Prostate gland (tissue), 2 donors: ENCODE data around the gene CAPN15. TPM values are rescaled to one million over a fixed set of nuclear protein-coding genes. Genes with fewer than 3 reads are reported as not detected.

Experiments
- DNase-seq: peaks from one replicate; pipeline ENCODE4 v3.0.0-alpha.2; 2019; ENCODE audit warnings: low spot score
- H3K27ac ChIP-seq, 2 donors: fragments of 200-600 bp; sonication (generic); 2 replicates each; pipeline ENCODE4 v1.5.1; 2017 to 2019
- H3K27me3 ChIP-seq: fragments of 200-600 bp; sonication (generic); replicated peaks from 2 replicates; pipeline ENCODE4 v1.5.1; 2019; ENCODE audit not compliant: insufficient read depth
- H3K36me3 ChIP-seq, 2 donors: fragments of 200-600 bp; sonication (generic); 1 replicate in 1 of 2; 2 replicates in 1 of 2; pipeline versions ENCODE4 v1.5.1 to v1.8.1; 2017 to 2019
- H3K4me1 ChIP-seq: fragments of 200-600 bp; sonication (generic); replicated peaks from 2 replicates; pipeline ENCODE4 v1.5.1; 2019
- H3K4me3 ChIP-seq, 2 donors: fragments of 200-600 bp; sonication (generic); 2 replicates each; pipeline ENCODE4 v1.5.1; 2017 to 2019
- H3K9me3 ChIP-seq: fragments of 200-600 bp; sonication (generic); 2 replicates; pipeline ENCODE4 v1.5.1; 2017
- POLR2A ChIP-seq: fragments of 450-650 bp; IDR thresholded peaks from one replicate; pipeline ENCODE4 v1.6.1; 2016; ENCODE audit warnings: antibody characterized with exemption, mild to moderate bottlenecking
- POLR2AphosphoS5 ChIP-seq: sonication (generic); formaldehyde crosslinking; IDR thresholded peaks from one replicate; pipeline ENCODE4 v1.6.1; 2017; ENCODE audit warnings: antibody characterized with exemption
- WGBS: methylation state at CpG from one replicate; pipeline ENCODE4 v1.1.5; 2018; 5-methylcytosine and 5-hydroxymethylcytosine counted together
- intact Hi-C: fragments of 100-400 bp; cut with DNase I; formaldehyde crosslinking; loops from one replicate; pipeline ENCODE4 v1.14.2; 2022
- total RNA-seq, 2 donors: library from RNA; depleted of rRNA; stranded (reverse); fragments of >200 nt; gene quantifications; one replicate each; pipeline ENCODE4 v1.1.0, GENCODE V29; 2016
- TF ChIP-seq, protein P1 (sequence below), 4 experiments: fragments of 200-600 bp in 2 of 4; fragments of 450-650 bp in 2 of 4; sonication (generic) in 2 of 4; IDR thresholded peaks; 1 replicate in 3 of 4; 2 replicates in 1 of 4; pipeline ENCODE4 v1.5.1; 2016 to 2019; ENCODE audit warnings: antibody characterized with exemption in 4 of 4, mild to moderate bottlenecking in 2 of 4, moderate library complexity in 2 of 4

Gene CAPN15
- total RNA-seq, 2 donors from 2014 or later: 59.7 to 80.7 TPM

DNA sequence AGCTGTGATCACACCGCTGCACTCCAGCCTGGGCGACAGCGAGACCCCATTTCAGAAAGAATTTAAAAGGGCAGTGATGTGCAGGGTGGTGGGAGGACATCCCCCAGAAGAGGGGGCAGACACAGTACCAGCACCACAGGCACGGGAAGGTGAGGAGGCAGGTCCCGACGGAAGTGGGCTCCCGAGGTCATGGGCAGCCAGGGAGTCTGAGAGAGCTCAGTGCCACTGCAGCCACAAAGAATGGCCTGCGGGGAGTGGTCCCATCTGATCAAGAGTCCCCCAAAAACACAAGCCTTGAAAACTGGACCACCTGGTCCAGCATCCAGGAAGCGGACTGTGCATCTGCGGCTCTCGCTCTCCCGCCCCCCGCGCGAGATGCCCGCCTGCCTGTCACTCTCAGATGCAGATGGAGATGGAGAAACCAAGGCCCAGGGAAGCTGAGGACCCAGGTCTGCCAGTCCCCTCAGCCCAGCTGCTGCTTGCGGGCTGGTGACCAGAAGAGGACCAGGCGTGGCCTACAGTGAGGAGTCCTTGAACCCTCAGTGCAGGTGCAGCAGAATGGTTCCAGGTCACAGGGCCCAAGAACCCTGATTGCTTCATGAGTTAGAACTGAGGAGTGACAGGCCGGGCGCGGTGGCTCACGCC, 4.3 kb upstream of the CAPN15 start:
- no peak overlapping the region for H3K4me3 ChIP-seq
- H3K36me3 ChIP-seq: no peaks in the 10 kb centered on the region
- no peaks in the 10 kb centered on the region for H3K9me3 ChIP-seq
- no peaks in the 10 kb centered on the region for H3K27me3 ChIP-seq
- DNase-seq: no peak
- intact Hi-C loops: no loop called here
- 95% methylated on average over 22 of the region's 22 CpGs for WGBS
- no peak overlapping the region for H3K27ac ChIP-seq
- H3K4me1 ChIP-seq: peaks cover 15% of the 10 kb centered on the region
- TF ChIP-seq POLR2A (no peak), POLR2AphosphoS5 (no peak)
- TF ChIP-seq, protein P1, sequence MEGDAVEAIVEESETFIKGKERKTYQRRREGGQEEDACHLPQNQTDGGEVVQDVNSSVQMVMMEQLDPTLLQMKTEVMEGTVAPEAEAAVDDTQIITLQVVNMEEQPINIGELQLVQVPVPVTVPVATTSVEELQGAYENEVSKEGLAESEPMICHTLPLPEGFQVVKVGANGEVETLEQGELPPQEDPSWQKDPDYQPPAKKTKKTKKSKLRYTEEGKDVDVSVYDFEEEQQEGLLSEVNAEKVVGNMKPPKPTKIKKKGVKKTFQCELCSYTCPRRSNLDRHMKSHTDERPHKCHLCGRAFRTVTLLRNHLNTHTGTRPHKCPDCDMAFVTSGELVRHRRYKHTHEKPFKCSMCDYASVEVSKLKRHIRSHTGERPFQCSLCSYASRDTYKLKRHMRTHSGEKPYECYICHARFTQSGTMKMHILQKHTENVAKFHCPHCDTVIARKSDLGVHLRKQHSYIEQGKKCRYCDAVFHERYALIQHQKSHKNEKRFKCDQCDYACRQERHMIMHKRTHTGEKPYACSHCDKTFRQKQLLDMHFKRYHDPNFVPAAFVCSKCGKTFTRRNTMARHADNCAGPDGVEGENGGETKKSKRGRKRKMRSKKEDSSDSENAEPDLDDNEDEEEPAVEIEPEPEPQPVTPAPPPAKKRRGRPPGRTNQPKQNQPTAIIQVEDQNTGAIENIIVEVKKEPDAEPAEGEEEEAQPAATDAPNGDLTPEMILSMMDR (IDR thresholded peaks at IDR 0.05): no peak

DNA sequence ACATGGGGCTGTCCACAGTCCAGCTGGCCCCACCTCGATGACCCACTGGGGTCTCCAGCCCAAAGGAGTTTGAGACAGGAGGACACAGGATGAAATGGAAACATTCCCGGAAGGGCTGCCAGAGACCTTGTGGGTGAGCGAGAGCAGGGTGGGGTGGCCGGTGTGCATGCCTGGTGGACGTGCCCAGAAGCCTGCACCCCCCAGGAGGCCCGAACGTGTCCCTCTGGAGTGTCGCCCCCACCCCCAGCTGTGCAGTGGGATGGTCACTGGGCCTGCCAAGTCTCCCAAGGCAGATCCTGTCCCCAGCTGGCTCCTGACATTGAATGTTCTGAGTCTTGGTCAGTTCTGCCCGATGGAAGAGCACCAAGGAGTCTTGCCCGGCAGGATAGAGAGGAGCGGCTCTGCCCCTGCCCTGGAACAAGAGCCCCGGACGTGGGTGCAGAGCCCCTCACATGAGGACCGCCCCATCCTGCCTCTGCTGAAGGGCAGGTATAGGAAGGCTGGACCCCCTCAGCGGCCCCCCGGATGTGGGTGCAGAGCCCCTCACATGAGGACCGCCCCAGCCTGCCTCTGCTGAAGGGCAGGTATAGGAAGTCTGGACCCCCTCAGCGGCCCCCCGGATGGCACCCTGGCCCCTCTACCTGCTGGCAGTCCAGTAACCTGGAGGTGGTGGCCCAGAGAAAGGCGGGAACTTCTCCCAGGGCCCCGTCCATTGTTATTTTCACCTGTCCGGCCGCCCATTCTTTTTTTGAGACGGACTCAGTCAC, 3.1 kb upstream of the CAPN15 start:
- no peak overlapping the region for H3K4me3 ChIP-seq
- TF ChIP-seq, protein P1 (IDR thresholded peaks at IDR 0.05): no peak
- no peak for TF ChIP-seq POLR2A
- TF ChIP-seq POLR2AphosphoS5: no peak
- H3K9me3 ChIP-seq: no peaks in the 10 kb centered on the region
- no peak for DNase-seq
- peaks cover 22% of the 10 kb centered on the region for H3K4me1 ChIP-seq
- H3K36me3 ChIP-seq: no peaks in the 10 kb centered on the region
- no peaks in the 10 kb centered on the region for H3K27me3 ChIP-seq
- H3K27ac ChIP-seq: no peak overlapping the region
- intact Hi-C loops: no loop called here
- 80% methylated on average over 23 of the region's 24 CpGs for WGBS

DNA sequence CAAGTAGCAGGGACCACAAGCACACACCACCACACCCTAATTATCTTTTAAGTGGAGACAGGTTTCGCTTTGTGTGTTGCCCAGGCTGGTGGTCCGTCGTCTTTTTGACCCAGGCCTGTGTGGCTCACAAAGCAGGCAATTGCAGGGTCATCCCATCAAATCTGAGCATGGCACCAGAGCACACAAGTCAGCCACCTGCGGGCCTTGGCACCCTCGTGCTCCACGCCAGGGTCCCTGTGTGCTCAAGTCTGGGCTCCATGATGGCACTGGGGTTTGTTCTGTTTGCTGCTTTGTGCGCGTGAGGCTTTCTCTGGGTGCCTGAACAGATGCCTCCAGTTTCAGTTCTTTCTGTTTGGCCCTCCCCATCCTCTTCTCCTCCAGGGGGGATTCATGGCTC, 2.4 kb upstream of the CAPN15 start:
- WGBS: 96% methylated on average over 8 of the region's 8 CpGs
- DNase-seq: no peak
- peaks cover 22% of the 10 kb centered on the region for H3K4me1 ChIP-seq

DNA sequence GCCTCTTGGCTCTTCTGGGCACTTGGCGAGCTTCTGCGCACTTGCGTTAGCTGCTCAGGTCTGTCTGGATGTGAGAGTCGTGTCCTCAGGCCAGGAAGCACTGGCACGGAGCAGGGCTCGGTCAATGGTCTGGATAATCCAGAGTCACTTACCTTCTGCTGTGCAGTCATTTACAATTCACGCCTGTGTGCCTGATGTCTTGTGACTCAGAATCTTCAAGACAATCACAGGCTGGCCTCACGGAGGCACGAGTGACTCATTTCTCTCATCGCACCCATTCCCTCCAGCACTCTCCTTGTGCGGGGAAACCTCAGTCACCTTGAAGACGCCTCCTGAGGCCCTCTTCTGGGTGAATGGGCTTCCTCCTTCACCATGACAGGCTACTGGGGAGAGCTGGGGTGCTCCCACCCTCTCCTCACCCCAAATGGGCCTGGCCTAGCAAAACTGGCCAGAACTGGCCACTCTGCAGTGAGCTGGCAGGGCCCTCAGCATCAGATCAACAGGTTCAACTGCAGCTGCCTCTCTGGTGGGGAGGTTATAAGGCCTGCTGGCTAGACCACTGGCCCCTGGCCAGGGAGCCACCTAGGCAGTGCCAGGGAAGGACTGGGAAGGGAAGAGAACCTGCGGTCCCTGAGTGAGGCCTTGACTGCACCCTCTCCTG, 1.9 kb upstream of the CAPN15 start:
- peak overlapping the region in 1 of 2 donors; percentile 66 for H3K4me3 ChIP-seq
- peaks cover 22% of the 10 kb centered on the region for H3K4me1 ChIP-seq
- H3K9me3 ChIP-seq: no peaks in the 10 kb centered on the region
- WGBS: 59% methylated on average over 13 of the region's 13 CpGs
- peak overlapping the region; percentile 26 to 97 for H3K27ac ChIP-seq
- TF ChIP-seq POLR2A (no peak), POLR2AphosphoS5 (no peak)
- TF ChIP-seq, protein P1 (IDR thresholded peaks at IDR 0.05): no peak
- intact Hi-C loops: loop anchor here (2.0 kb wide), 1 partner anchor 101 kb away; the partner anchor contains the start of gene RAB11FIP3
- no peak for DNase-seq
- no peaks in the 10 kb centered on the region for H3K27me3 ChIP-seq
- no peaks in the 10 kb centered on the region for H3K36me3 ChIP-seq

More for the DNA sequence above, 2.4 kb upstream of the CAPN15 start:
- Histone ChIP-seq H3K9me3 (no peaks in the 10 kb centered on the region), H3K27me3 (no peaks in the 10 kb centered on the region), H3K36me3 (no peaks in the 10 kb centered on the region), H3K27ac (no peak overlapping the region), H3K4me3 (no peak overlapping the region)
- intact Hi-C loops: no loop called here
- TF ChIP-seq, protein P1 (IDR thresholded peaks at IDR 0.05): no peak
- TF ChIP-seq POLR2A (no peak), POLR2AphosphoS5 (no peak)
